ENCODE measurements around the gene LIMS2.

DNA sequence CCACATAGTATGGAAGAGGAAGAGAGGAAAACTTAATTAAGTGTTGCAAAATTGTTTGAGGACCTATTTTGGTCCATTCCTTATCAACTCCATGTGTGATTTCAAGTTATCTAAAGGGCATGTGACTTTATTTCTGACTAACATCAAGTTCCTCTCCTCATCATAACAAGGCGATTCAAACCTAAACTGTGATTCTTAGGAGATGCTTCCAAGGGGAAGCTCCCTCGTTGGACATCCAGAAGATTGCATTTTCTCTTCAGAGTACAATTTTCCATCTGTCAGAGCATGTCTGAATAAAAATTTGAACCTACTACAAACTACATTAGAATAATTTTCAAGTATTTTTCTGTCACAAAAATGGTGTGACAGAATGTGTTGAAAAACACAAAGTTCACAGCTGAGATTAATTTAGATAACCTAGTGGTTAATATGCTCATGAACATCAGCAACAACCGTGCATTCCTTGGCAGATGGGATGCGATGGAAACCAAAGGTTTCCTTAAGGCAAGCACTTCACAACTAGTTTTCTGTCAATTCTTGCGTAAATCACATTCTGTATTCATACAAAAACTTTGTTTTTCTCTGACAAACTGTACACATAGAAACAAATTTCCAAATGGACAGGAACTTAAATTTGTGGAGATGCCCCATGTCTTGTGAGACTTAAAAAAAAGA, 30.2 kb upstream of the LIMS2 start:
- TF ChIP-seq, protein P1, sequence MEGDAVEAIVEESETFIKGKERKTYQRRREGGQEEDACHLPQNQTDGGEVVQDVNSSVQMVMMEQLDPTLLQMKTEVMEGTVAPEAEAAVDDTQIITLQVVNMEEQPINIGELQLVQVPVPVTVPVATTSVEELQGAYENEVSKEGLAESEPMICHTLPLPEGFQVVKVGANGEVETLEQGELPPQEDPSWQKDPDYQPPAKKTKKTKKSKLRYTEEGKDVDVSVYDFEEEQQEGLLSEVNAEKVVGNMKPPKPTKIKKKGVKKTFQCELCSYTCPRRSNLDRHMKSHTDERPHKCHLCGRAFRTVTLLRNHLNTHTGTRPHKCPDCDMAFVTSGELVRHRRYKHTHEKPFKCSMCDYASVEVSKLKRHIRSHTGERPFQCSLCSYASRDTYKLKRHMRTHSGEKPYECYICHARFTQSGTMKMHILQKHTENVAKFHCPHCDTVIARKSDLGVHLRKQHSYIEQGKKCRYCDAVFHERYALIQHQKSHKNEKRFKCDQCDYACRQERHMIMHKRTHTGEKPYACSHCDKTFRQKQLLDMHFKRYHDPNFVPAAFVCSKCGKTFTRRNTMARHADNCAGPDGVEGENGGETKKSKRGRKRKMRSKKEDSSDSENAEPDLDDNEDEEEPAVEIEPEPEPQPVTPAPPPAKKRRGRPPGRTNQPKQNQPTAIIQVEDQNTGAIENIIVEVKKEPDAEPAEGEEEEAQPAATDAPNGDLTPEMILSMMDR (IDR thresholded peaks at IDR 0.05): no peak
- no peak for TF ChIP-seq POLR2AphosphoS5 (IDR thresholded peaks at IDR 0.05; ENCODE audit: low read depth, low read length)

Measured in Panc1 (cell line).